Liver (tissue), 9 donors: ENCODE results near the gene MAN1A2. TPM values are rescaled to one million over a fixed set of nuclear protein-coding genes. Genes with fewer than 3 reads are reported as not detected.

Source experiments
- DNase-seq: peaks from one replicate; pipeline ENCODE4 v3.0.0-alpha.2; 2017; ENCODE audit warnings: low spot score
- H3K27ac ChIP-seq, 2 donors: one replicate each; pipeline ENCODE4 v1.7.0; 2013; ENCODE audit warnings: inconsistent platforms in 2 of 2, low read length in 2 of 2, control low read depth in 1 of 2, low read depth in 1 of 2, mild to moderate bottlenecking in 1 of 2
- H3K27me3 ChIP-seq, 4 donors: one replicate each; pipeline versions ENCODE4 v1.6.1 to v1.7.0; 2013; ENCODE audit warnings: low read length in 3 of 4, inconsistent platforms in 1 of 4, mild to moderate bottlenecking in 1 of 4, moderate library complexity in 1 of 4; ENCODE audit not compliant: control insufficient read depth in 4 of 4, insufficient read depth in 4 of 4
- H3K36me3 ChIP-seq, 4 donors: one replicate each; pipeline versions ENCODE4 v1.6.1 to v1.7.0; 2013; ENCODE audit warnings: low read length in 3 of 4, mild to moderate bottlenecking in 3 of 4, low read depth in 1 of 4, moderate library complexity in 1 of 4; ENCODE audit not compliant: control insufficient read depth in 4 of 4, insufficient read depth in 3 of 4
- H3K4me1 ChIP-seq, 4 donors: one replicate each; pipeline versions ENCODE4 v1.6.1 to v1.7.0; 2013; ENCODE audit warnings: low read length in 3 of 4, mild to moderate bottlenecking in 3 of 4, moderate library complexity in 1 of 4; ENCODE audit not compliant: control insufficient read depth in 4 of 4, insufficient read depth in 4 of 4
- H3K4me3 ChIP-seq, 3 donors: one replicate each; pipeline versions ENCODE4 v1.6.1 to v1.7.0; 2013; ENCODE audit warnings: low read length in 3 of 3, control low read depth in 1 of 3, low read depth in 1 of 3, mild to moderate bottlenecking in 1 of 3
- H3K9ac ChIP-seq, 2 donors: one replicate each; pipeline ENCODE4 v1.7.0; 2013; ENCODE audit warnings: low read length in 2 of 2, mild to moderate bottlenecking in 2 of 2, moderate library complexity in 2 of 2, control low read depth in 1 of 2, low read depth in 1 of 2
- H3K9me3 ChIP-seq, 4 donors: one replicate each; pipeline versions ENCODE4 v1.6.1 to v1.7.0; 2013; ENCODE audit warnings: low read length in 3 of 4; ENCODE audit not compliant: control insufficient read depth in 4 of 4
- EGR1 ChIP-seq, 2 donors: IDR thresholded peaks; 2 replicates each; pipeline ENCODE4 v1.6.1; 2016 to 2018; ENCODE audit warnings: antibody characterized with exemption in 2 of 2, low read depth in 2 of 2
- FOXA1 ChIP-seq: IDR thresholded peaks from 2 replicates; pipeline ENCODE4 v1.6.1; 2016; ENCODE audit warnings: antibody characterized with exemption
- FOXA2 ChIP-seq: IDR thresholded peaks from 2 replicates; pipeline ENCODE4 v1.6.1; 2016; ENCODE audit warnings: antibody characterized with exemption
- GABPA ChIP-seq, 2 donors: IDR thresholded peaks in 1 of 2; conservative IDR thresholded peaks in 1 of 2; 2 replicates each; pipeline ENCODE4 v1.6.1; 2016; ENCODE audit warnings: antibody characterized with exemption in 2 of 2, mild to moderate bottlenecking in 1 of 2, moderate library complexity in 1 of 2
- HNF4A ChIP-seq, 2 donors: conservative IDR thresholded peaks; 2 replicates each; pipeline ENCODE4 v1.6.1; 2016; ENCODE audit warnings: antibody characterized with exemption in 2 of 2, mild to moderate bottlenecking in 2 of 2
- HNF4G ChIP-seq: IDR thresholded peaks from 2 replicates; pipeline ENCODE4 v1.6.1; 2016; ENCODE audit warnings: antibody characterized with exemption
- JUND ChIP-seq, 2 donors: IDR thresholded peaks; 2 replicates each; pipeline ENCODE4 v1.6.1; 2016; ENCODE audit warnings: antibody characterized with exemption in 2 of 2
- NR2F2 ChIP-seq: IDR thresholded peaks from 2 replicates; pipeline ENCODE4 v1.6.1; 2016; ENCODE audit warnings: antibody characterized with exemption
- RAD21 ChIP-seq, 2 donors: IDR thresholded peaks; 2 replicates each; pipeline ENCODE4 v1.6.1; 2016; ENCODE audit warnings: antibody characterized with exemption in 2 of 2, mild to moderate bottlenecking in 2 of 2
- TAF1 ChIP-seq: conservative IDR thresholded peaks from 2 replicates; pipeline ENCODE4 v1.6.1; 2016; ENCODE audit warnings: antibody characterized with exemption, mild to moderate bottlenecking
- YY1 ChIP-seq: IDR thresholded peaks from 2 replicates; pipeline ENCODE4 v1.6.1; 2016; ENCODE audit warnings: antibody characterized with exemption, mild to moderate bottlenecking
- WGBS: extraction: QIAGEN DNeasy Blood & Tissue Kit; methylation state at CpG from one replicate; pipeline ENCODE4 v1.1.7; 2013; 5-methylcytosine and 5-hydroxymethylcytosine counted together
- polyA plus RNA-seq, 2 donors: library from polyadenylated mRNA; stranded (reverse) in 1 of 2; unstranded in 1 of 2; fragments of 200-250 nt in 1 of 2; fragments of >200 nt in 1 of 2; fragmentation: Nextera tagmentation in 1 of 2; extraction: Ambion mirVana in 1 of 2; gene quantifications; one replicate each; pipeline versions ENCODE4 v1.2.1 to v1.2.3, GENCODE V29; 2013 to 2015
- total RNA-seq, 2 donors: library from RNA; depleted of rRNA; stranded (reverse); fragments of >200 nt; gene quantifications; one replicate each; pipeline ENCODE4 v1.2.3, GENCODE V29; 2014
- TF ChIP-seq, protein P1 (sequence below): fragments of 150-350 bp; IDR thresholded peaks from 2 replicates; pipeline ENCODE4 v1.5.1; 2017; ENCODE audit warnings: improper control_type of control experiment, low read depth, low read length; ENCODE audit not compliant: missing input control
- TF ChIP-seq, protein P2 (sequence below): IDR thresholded peaks from 2 replicates; pipeline ENCODE4 v1.6.1; 2016; ENCODE audit warnings: antibody characterized with exemption
- TF ChIP-seq, protein P3 (sequence below): IDR thresholded peaks from 2 replicates; pipeline ENCODE4 v1.6.1; 2016; ENCODE audit warnings: antibody characterized with exemption
- TF ChIP-seq, protein P4 (sequence below): IDR thresholded peaks from 2 replicates; pipeline ENCODE4 v1.6.1; 2016; ENCODE audit warnings: antibody characterized with exemption
- TF ChIP-seq, protein P5 (sequence below): IDR thresholded peaks from 2 replicates; pipeline ENCODE4 v1.6.1; 2016; ENCODE audit warnings: antibody characterized with exemption, mild to moderate bottlenecking
- donor health status: healthy.
- donor health status: healthy.
- donor health status: healthy.
- donor health status: healthy.
- donor health status: healthy.

MAN1A2 gene
- total and polyA plus RNA-seq, 4 donors = 10.9 to 58.7 (median 25.1) TPM

DNA sequence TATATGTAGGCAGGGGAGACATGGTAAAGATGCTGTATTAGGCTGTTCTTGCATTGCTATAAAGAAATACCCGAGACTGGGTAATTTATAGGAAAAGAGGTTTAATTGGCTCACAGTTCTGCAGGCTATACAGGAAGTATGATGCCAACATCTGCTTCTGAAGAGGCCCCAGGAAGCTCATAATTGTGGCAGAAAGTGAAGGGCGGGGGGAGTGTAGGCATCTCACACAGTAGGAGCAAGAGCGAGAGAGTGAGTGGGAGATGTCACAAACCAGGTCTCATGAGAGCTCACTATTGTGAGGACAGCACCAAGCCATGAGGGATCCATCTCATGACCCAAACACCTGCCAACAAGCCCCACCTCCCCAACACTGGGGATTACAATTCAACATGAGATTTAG lies 21.1 kb downstream of the MAN1A2 start:
- no peaks in the 10 kb centered on the region for H3K9me3 ChIP-seq
- WGBS = 92% methylated on average over 3 of the region's 3 CpGs
- no peaks in the 10 kb centered on the region for H3K27me3 ChIP-seq
- H3K36me3 ChIP-seq = no peaks in the 10 kb centered on the region
- no peak for DNase-seq
- no peak overlapping the region for H3K4me3 ChIP-seq
- TF ChIP-seq, protein P1, sequence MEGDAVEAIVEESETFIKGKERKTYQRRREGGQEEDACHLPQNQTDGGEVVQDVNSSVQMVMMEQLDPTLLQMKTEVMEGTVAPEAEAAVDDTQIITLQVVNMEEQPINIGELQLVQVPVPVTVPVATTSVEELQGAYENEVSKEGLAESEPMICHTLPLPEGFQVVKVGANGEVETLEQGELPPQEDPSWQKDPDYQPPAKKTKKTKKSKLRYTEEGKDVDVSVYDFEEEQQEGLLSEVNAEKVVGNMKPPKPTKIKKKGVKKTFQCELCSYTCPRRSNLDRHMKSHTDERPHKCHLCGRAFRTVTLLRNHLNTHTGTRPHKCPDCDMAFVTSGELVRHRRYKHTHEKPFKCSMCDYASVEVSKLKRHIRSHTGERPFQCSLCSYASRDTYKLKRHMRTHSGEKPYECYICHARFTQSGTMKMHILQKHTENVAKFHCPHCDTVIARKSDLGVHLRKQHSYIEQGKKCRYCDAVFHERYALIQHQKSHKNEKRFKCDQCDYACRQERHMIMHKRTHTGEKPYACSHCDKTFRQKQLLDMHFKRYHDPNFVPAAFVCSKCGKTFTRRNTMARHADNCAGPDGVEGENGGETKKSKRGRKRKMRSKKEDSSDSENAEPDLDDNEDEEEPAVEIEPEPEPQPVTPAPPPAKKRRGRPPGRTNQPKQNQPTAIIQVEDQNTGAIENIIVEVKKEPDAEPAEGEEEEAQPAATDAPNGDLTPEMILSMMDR = no peak
- TF ChIP-seq EGR1 (IDR thresholded peaks at IDR 0.05; ENCODE audit: low read depth in 2 of 2) (no peak), NR2F2 (no peak), TAF1 (no peak), FOXA1 (no peak), HNF4G (no peak), FOXA2 (no peak), YY1 (no peak)
- TF ChIP-seq, protein P2, sequence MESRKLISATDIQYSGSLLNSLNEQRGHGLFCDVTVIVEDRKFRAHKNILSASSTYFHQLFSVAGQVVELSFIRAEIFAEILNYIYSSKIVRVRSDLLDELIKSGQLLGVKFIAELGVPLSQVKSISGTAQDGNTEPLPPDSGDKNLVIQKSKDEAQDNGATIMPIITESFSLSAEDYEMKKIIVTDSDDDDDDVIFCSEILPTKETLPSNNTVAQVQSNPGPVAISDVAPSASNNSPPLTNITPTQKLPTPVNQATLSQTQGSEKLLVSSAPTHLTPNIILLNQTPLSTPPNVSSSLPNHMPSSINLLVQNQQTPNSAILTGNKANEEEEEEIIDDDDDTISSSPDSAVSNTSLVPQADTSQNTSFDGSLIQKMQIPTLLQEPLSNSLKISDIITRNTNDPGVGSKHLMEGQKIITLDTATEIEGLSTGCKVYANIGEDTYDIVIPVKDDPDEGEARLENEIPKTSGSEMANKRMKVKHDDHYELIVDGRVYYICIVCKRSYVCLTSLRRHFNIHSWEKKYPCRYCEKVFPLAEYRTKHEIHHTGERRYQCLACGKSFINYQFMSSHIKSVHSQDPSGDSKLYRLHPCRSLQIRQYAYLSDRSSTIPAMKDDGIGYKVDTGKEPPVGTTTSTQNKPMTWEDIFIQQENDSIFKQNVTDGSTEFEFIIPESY = no peak
- TF ChIP-seq, protein P3, sequence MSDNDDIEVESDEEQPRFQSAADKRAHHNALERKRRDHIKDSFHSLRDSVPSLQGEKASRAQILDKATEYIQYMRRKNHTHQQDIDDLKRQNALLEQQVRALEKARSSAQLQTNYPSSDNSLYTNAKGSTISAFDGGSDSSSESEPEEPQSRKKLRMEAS = no peak
- no peak overlapping the region for H3K9ac ChIP-seq
- H3K4me1 ChIP-seq = peaks cover 0 to 4% (median 3%) of the 10 kb centered on the region in 4 donors
- no peak overlapping the region for H3K27ac ChIP-seq

DNA sequence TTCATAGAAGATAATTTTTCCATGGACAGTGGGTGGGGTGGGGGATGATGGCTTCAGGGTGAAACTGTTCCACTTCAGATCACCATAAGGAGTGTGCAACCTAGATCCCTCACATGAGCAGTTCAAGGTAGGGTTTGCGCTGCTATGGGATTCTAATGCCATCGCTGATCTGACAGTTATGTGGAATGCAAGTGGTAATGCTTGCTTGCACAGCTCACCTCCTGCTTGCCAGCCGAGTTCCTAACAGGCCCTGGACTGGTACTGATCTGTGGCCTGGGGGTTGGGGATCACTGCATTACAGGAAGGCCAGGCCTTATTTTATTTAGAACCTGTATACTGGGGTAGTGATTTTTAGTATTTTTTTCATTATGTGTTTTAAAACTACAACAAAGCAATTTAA lies 22.0 kb downstream of the MAN1A2 start:
- Histone ChIP-seq H3K4me3 (no peak overlapping the region), H3K27ac (no peak overlapping the region), H3K9me3 (no peaks in the 10 kb centered on the region), H3K4me1 (peaks cover 0 to 4% (median 3%) of the 10 kb centered on the region in 4 donors), H3K27me3 (no peaks in the 10 kb centered on the region), H3K9ac (no peak overlapping the region), H3K36me3 (no peaks in the 10 kb centered on the region)
- TF ChIP-seq NR2F2 = no peak
- peak in 1 of 2 donors; percentile 5 for TF ChIP-seq HNF4A (conservative IDR thresholded peaks at IDR 0.05)
- no peak for DNase-seq
- 88% methylated on average over 3 of the region's 3 CpGs for WGBS

DNA sequence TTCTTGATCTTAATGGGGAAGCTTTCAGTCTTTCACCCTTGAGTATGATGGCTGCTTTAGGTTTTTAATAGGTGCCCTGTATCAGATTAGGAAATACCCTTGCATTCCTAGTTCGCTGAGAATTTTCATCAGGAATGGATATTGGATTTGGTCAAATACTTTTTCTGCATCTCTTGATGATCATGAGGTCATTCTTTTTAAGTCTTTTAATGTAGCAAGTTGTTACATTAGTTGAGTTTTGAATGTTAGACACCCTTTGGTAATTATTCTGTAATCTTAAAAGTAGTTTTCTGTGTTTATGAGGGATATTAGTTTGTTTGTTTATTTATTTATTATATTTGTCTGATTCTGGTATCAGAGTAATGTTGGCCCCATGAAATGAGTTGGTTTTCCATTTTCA lies 22.5 kb downstream of the MAN1A2 start:
- WGBS = 91% methylated on average over 1 of the region's 1 CpG
- no peak overlapping the region for H3K9ac ChIP-seq
- H3K27ac ChIP-seq = no peak overlapping the region
- no peak overlapping the region for H3K4me3 ChIP-seq
- no peaks in the 10 kb centered on the region for H3K9me3 ChIP-seq
- no peaks in the 10 kb centered on the region for H3K36me3 ChIP-seq
- H3K4me1 ChIP-seq = peaks cover 0 to 4% (median 3%) of the 10 kb centered on the region in 4 donors
- H3K27me3 ChIP-seq = no peaks in the 10 kb centered on the region
- DNase-seq = no peak
- no peak for TF ChIP-seq YY1
- TF ChIP-seq GABPA (IDR thresholded peaks at IDR 0.05 in 1 of 2, conservative IDR thresholded peaks at IDR 0.05 in 1 of 2) = no peak
- TF ChIP-seq EGR1 (IDR thresholded peaks at IDR 0.05; ENCODE audit: low read depth in 2 of 2) = no peak
- TF ChIP-seq, protein P4, sequence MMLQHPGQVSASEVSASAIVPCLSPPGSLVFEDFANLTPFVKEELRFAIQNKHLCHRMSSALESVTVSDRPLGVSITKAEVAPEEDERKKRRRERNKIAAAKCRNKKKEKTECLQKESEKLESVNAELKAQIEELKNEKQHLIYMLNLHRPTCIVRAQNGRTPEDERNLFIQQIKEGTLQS = no peak
- TF ChIP-seq, protein P1 = no peak
- TF ChIP-seq FOXA2 = no peak
- no peak for TF ChIP-seq TAF1
- TF ChIP-seq JUND (IDR thresholded peaks at IDR 0.05) = no peak
- TF ChIP-seq, protein P5, sequence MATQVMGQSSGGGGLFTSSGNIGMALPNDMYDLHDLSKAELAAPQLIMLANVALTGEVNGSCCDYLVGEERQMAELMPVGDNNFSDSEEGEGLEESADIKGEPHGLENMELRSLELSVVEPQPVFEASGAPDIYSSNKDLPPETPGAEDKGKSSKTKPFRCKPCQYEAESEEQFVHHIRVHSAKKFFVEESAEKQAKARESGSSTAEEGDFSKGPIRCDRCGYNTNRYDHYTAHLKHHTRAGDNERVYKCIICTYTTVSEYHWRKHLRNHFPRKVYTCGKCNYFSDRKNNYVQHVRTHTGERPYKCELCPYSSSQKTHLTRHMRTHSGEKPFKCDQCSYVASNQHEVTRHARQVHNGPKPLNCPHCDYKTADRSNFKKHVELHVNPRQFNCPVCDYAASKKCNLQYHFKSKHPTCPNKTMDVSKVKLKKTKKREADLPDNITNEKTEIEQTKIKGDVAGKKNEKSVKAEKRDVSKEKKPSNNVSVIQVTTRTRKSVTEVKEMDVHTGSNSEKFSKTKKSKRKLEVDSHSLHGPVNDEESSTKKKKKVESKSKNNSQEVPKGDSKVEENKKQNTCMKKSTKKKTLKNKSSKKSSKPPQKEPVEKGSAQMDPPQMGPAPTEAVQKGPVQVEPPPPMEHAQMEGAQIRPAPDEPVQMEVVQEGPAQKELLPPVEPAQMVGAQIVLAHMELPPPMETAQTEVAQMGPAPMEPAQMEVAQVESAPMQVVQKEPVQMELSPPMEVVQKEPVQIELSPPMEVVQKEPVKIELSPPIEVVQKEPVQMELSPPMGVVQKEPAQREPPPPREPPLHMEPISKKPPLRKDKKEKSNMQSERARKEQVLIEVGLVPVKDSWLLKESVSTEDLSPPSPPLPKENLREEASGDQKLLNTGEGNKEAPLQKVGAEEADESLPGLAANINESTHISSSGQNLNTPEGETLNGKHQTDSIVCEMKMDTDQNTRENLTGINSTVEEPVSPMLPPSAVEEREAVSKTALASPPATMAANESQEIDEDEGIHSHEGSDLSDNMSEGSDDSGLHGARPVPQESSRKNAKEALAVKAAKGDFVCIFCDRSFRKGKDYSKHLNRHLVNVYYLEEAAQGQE = no peak
- no peak for TF ChIP-seq HNF4A (conservative IDR thresholded peaks at IDR 0.05)
- no peak for TF ChIP-seq RAD21 (IDR thresholded peaks at IDR 0.05)
- TF ChIP-seq, protein P3 = no peak
- TF ChIP-seq FOXA1 = no peak
- no peak for TF ChIP-seq NR2F2
